OCI-LY1 (cell line): Measurements from ENCODE around the gene KRT84.

Experiments used
- H2AFZ ChIP-seq: fragments of 200-600 bp; sonication (generic), shearing (Covaris generic); 2 replicates; pipeline ENCODE4 v1.6.0; 2014; ENCODE audit warnings: antibody characterized with exemption, mild to moderate bottlenecking, low read length
- H3F3A ChIP-seq: fragments of 200-600 bp; sonication (generic), shearing (Covaris generic); 2 replicates; pipeline ENCODE4 v1.6.0; 2014; ENCODE audit warnings: mild to moderate bottlenecking, antibody characterized with exemption, low read length, moderate library complexity; ENCODE audit not compliant: insufficient read depth
- H3K27ac ChIP-seq: fragments of 200-600 bp; sonication (generic); 2 replicates; pipeline ENCODE4 v1.5.1; 2014; ENCODE audit warnings: low read length, mixed run types, mild to moderate bottlenecking, low read depth; ENCODE audit not compliant: poor library complexity, severe bottlenecking
- H3K27me3 ChIP-seq: fragments of 200-600 bp; sonication (generic); 2 replicates; pipeline ENCODE4 v1.6.0; 2014; ENCODE audit warnings: antibody characterized with exemption, mild to moderate bottlenecking, low read length, moderate library complexity; ENCODE audit not compliant: insufficient read depth
- H3K36me3 ChIP-seq: fragments of 200-600 bp; sonication (generic); 2 replicates; pipeline ENCODE4 v1.6.1; 2014; ENCODE audit warnings: mild to moderate bottlenecking, antibody characterized with exemption, low read length, moderate library complexity, mixed read lengths; ENCODE audit not compliant: insufficient read depth
- H3K4me1 ChIP-seq: fragments of 200-600 bp; sonication (generic); 2 replicates; pipeline ENCODE4 v1.5.1; 2014; ENCODE audit warnings: mild to moderate bottlenecking, low read length, moderate library complexity; ENCODE audit not compliant: insufficient read depth, severe bottlenecking
- H3K4me2 ChIP-seq: fragments of 200-600 bp; sonication (generic), shearing (Covaris generic); 2 replicates; pipeline ENCODE4 v1.6.1; 2014; ENCODE audit warnings: low read length
- H3K4me3 ChIP-seq: fragments of 200-600 bp; sonication (generic); 2 replicates; pipeline ENCODE4 v1.5.1; 2014; ENCODE audit warnings: low read length, low read depth, mild to moderate bottlenecking, mixed read lengths; ENCODE audit not compliant: poor library complexity, severe bottlenecking
- H3K79me2 ChIP-seq: fragments of 200-600 bp; shearing (Covaris generic); 2 replicates; pipeline ENCODE4 v1.6.1; 2016; ENCODE audit warnings: mixed run types, low read length, mixed read lengths; ENCODE audit not compliant: insufficient read depth
- H3K9ac ChIP-seq: fragments of 200-600 bp; sonication (generic), shearing (Covaris generic); 2 replicates; pipeline ENCODE4 v1.6.1; 2014; ENCODE audit warnings: mild to moderate bottlenecking, low read length, mixed read lengths
- H3K9me2 ChIP-seq: fragments of 200-600 bp; sonication (generic), shearing (Covaris generic); 2 replicates; pipeline ENCODE4 v1.6.1; 2014; ENCODE audit warnings: low read depth, mild to moderate bottlenecking, low read length, mixed read lengths
- H3K9me3 ChIP-seq: fragments of 200-600 bp; shearing (Covaris generic); 2 replicates; pipeline ENCODE4 v1.6.1; 2014; ENCODE audit warnings: low read length, mixed read lengths
- H4K20me1 ChIP-seq: fragments of 200-600 bp; sonication (generic), shearing (Covaris generic); 2 replicates; pipeline ENCODE4 v1.6.0; 2016; ENCODE audit warnings: mild to moderate bottlenecking, low read length; ENCODE audit not compliant: insufficient read depth
- EZH2 ChIP-seq: fragments of 200-600 bp; sonication (generic), shearing (Covaris generic); IDR thresholded peaks from 2 replicates; pipeline ENCODE4 v1.8.0; 2017; ENCODE audit warnings: borderline replicate concordance, mixed run types, mild to moderate bottlenecking, antibody characterized with exemption, low read length, moderate library complexity, mixed read lengths
- TF ChIP-seq, protein P1 (sequence below): fragments of 200-600 bp; sonication (generic), shearing (Covaris generic); IDR thresholded peaks from 2 replicates; pipeline ENCODE4 v1.5.1; 2017; ENCODE audit warnings: mild to moderate bottlenecking, antibody characterized with exemption, low read length, moderate library complexity, mixed read lengths

The KRT84 gene

DNA sequence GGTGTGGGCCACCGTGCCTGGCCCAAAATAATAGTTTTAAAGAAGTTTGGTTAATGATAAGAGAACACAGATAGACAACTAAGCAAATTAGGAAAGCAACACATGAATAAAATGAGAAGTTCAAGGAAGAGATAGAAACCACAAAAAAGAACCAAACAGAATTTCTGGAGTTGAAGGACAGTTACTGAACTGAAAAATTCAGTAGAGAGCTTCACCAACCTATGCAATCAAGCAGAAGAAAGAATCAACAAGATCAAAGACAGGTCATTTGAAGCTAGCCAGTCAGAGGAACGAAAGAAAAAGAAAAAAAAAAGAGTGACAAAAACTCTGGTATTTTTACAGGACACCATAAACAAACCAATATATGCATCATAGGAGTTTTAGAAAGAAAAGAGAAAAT is 48.8 kb downstream of the KRT84 start:
- no peak overlapping the region for H2AFZ ChIP-seq
- H3K36me3 ChIP-seq, result no peaks in the 10 kb centered on the region

DNA sequence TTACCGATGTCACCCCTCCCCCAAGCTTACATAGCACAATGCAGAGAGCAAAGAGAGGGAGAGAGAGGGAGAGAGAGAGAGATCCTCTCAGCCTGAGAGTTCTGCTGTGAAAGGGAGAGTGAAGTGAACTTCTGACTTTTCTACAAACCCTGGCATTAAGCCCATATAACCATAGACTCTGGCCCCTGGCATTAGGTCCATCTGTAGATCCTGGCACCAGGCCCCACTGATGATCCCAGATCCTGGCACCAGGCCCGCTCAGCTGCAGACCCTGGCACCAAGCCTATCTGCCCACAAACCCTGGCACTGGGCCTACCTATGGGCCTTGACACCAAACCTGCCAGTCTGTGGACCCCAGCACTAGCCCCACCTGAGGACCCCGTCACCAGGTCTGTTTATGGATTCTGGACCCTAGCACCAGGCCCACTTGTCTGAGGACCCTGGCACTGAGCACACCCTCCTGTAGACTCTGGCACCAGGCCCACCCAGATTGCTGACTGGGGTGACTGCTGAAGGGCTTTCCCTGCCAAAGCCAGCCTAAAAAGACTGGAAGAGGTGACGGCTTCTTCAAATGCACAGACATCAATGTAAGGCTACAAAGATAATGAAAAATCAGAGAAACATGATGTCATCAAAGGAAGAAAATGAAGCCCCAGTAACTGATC is 49.7 kb downstream of the KRT84 start:
- Histone ChIP-seq H3K4me1 (no peaks in the 10 kb centered on the region), H3K4me3 (no peak overlapping the region), H3K27ac (no peak overlapping the region), H3K27me3 (peaks cover 4% of the 10 kb centered on the region; the same call in 1 of the 2 replicates), H3K9me3 (no peaks in the 10 kb centered on the region; the same call in 1 of the 2 replicates), H3K9ac (no peak overlapping the region), H4K20me1 (no peaks in the 10 kb centered on the region), H3K4me2 (no peak overlapping the region), H3K36me3 (no peaks in the 10 kb centered on the region), H3F3A (no peaks in the 10 kb centered on the region; the same call in 1 of the 2 replicates), H2AFZ (no peak overlapping the region), H3K79me2 (no peaks in the 10 kb centered on the region), H3K9me2 (no peaks in the 10 kb centered on the region)
- TF ChIP-seq, protein P1, sequence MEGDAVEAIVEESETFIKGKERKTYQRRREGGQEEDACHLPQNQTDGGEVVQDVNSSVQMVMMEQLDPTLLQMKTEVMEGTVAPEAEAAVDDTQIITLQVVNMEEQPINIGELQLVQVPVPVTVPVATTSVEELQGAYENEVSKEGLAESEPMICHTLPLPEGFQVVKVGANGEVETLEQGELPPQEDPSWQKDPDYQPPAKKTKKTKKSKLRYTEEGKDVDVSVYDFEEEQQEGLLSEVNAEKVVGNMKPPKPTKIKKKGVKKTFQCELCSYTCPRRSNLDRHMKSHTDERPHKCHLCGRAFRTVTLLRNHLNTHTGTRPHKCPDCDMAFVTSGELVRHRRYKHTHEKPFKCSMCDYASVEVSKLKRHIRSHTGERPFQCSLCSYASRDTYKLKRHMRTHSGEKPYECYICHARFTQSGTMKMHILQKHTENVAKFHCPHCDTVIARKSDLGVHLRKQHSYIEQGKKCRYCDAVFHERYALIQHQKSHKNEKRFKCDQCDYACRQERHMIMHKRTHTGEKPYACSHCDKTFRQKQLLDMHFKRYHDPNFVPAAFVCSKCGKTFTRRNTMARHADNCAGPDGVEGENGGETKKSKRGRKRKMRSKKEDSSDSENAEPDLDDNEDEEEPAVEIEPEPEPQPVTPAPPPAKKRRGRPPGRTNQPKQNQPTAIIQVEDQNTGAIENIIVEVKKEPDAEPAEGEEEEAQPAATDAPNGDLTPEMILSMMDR, result no peak
- TF ChIP-seq EZH2, result no peak

More for the DNA sequence above, 48.8 kb downstream of the KRT84 start:
- H3K9ac ChIP-seq, result no peak overlapping the region
- no peak overlapping the region for H3K27ac ChIP-seq
- H4K20me1 ChIP-seq, result no peaks in the 10 kb centered on the region
- H3K4me1 ChIP-seq, result no peaks in the 10 kb centered on the region
- H3K9me3 ChIP-seq, result no peaks in the 10 kb centered on the region; the same call in 1 of the 2 replicates
- H3K9me2 ChIP-seq, result no peaks in the 10 kb centered on the region
- no peak overlapping the region for H3K4me3 ChIP-seq
- TF ChIP-seq, protein P1, result no peak
- TF ChIP-seq EZH2, result no peak
- peaks cover 4% of the 10 kb centered on the region; the same call in 1 of the 2 replicates for H3K27me3 ChIP-seq
- no peaks in the 10 kb centered on the region for H3K79me2 ChIP-seq
- H3F3A ChIP-seq, result no peaks in the 10 kb centered on the region; the same call in 1 of the 2 replicates
- no peak overlapping the region for H3K4me2 ChIP-seq

DNA sequence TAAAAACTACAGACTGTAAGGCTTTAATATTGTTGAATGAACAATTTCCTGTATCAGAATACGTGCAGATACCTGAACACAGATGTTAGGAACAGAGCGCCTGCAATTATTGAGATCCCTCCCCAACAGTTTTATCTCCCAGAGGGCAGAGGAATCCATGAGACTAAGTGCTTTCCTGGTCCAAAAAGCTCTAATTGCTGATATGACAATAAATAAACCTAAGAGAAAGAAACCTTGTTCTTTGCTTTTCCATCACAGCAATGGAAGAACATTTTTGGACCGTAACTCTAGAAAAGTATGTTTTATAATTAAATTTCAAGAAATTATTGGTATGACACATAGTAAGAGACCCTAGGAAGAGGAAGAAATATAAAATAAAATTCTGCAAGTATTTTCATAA is 51.3 kb downstream of the KRT84 start:
- Histone ChIP-seq H3K4me1 (no peaks in the 10 kb centered on the region), H4K20me1 (no peaks in the 10 kb centered on the region), H3K36me3 (no peaks in the 10 kb centered on the region), H3F3A (no peaks in the 10 kb centered on the region; the same call in 1 of the 2 replicates), H2AFZ (no peak overlapping the region), H3K79me2 (no peaks in the 10 kb centered on the region), H3K9me2 (no peaks in the 10 kb centered on the region), H3K27me3 (peaks cover 4% of the 10 kb centered on the region; the same call in 1 of the 2 replicates), H3K9ac (no peak overlapping the region), H3K9me3 (no peaks in the 10 kb centered on the region; the same call in 1 of the 2 replicates), H3K27ac (no peak overlapping the region), H3K4me2 (no peak overlapping the region), H3K4me3 (no peak overlapping the region)
- no peak for TF ChIP-seq EZH2
- TF ChIP-seq, protein P1, result no peak
